Activated T-cell treated with anti-CD3 and anti-CD28 coated beads, Interleukin-2, amount 50 U/mL, for 48 hours (primary cell): Measurements from ENCODE around the gene GRAMD2A.
A peak's percentile ranks its signal among the peaks of the same experiment; 100 is the strongest.

Source experiments
- DNase-seq, 2 experiments: peaks; one replicate each; pipeline ENCODE4 v3.0.0-alpha.2; 2020

Gene GRAMD2A

DNA sequence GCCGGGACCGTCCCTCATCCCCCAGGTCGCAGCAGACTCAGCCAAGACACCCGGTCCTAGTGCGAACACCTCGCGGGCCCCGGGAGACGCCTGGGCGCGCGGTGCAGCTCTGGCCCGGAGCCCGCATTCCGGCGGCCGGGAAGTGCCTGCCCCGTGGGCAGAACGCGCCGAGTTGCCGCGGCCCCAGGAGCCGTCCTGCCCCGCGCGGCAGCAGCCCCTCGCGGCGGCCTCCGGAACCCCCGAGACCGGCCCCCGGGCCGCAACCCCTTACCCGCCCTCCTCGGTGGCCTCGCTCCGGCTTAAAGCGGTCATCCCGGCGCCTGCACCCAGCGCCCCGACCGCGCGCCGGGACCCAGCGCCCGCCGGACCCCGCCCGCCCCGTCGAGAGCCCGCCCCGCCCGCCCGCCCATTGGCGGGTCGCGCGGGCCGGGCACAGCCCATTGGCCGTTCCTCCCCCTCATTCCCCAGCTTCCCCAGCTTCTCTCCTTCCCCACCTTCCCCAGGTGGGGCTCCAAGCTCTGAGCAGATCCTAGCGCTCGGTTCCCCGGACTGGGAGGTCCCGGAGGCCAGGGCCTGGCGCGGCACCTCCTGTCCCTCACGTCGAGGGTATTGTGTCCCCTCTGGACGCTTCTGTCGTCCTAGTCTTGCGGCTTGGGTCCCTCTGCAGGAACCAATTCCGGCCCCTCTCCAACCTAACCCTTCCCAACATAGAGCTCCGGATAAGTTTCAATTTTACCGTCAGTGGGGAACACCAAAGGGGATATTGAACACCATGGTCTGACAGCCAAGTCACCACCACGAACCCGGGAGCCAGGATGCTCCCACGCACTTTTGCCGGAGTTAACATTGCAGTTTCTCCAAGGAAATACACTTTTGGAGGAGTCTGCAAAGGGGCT lies at the start of gene GRAMD2A:
TSS of gene GRAMD2A (minus strand) at position 328 of the 896 bp plus-strand sequence.
- peak; percentile 60 to 67 for DNase-seq

DNA sequence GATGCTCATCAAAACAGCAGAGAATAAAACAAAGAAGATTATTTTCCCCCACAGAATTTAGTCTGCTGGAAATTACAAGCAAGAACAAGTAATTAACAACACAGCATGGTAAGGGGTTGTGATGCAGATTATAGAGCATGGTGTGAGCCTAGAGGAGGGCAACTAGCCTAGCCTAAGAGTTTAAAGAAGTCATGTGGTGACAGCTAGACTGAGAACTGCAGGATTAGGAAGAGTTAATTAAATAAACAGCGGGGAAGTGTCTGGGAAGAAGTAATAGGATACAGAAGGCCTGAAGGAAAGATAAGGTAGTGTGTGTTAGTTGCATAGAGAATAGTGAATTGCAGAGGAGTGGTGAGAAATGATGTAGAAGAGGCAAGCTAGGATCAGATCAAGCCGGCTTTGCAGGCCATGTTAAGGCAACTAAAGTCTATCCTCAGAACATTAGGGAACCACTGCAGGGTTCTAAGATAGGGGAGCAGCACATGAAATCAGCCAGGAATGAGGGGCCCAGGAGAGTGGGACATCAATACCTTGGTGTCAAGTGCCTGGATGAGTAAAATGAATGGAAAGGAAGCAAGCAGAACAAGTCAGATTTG lies 45.3 kb upstream of the GRAMD2A start:
- no peak for DNase-seq

DNA sequence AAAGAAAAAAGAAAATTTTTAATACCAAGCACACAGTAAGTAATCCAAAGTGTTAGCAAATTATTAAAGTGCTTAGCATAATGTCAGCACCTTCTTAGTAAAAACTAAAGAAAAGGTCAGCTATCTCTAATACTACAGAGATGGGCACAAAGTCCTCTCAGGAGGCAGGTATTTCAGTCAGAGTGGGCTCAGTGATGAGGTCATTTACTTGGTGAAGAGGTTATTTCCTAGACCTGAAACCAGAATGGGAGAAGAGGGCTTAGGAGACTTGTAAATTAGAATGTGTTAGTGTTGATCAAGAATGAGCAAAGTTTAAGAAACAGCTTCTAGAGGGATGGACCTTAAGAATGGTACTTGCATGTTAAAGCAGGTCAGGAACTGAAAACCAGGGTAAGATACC lies 42.1 kb upstream of the GRAMD2A start:
- DNase-seq, result no peak

DNA sequence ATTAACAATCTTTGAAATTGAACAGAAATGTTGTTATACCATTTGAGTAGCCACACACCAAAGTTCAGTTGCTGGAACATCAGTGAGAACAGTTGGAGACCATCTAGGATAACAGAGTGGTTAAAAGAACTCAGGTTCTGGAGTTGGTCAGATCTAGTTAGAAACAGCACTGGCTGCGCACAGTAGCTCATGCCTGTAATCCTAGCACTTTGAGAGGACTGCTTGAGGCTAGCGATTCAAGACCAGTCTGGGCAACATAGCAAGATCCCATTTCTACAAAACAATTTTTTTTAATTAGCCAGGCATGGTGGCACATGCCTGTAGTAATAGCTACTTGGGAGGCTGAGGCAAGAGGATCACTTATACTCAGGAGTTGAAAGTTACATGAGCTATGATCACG lies 41.0 kb upstream of the GRAMD2A start:
- DNase-seq, result no peak

DNA sequence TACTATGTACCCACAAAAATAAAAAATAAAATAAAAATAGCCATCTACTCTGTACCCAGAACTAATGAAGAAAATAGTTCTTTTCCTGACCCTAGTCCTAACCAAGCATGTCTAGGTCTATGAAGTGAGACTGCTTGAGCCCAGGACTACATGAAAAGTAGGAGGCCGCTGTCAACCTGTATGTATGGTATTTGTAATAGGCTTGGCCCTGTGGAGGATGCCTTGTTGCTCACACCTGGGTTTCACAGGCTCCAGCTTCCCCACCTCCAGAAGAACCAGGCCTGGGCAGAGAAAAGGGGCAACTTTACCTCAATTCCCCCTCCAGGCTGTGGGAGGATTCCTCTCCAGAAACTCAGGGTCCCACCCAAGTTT lies 40.3 kb upstream of the GRAMD2A start:
- DNase-seq, result no peak

DNA sequence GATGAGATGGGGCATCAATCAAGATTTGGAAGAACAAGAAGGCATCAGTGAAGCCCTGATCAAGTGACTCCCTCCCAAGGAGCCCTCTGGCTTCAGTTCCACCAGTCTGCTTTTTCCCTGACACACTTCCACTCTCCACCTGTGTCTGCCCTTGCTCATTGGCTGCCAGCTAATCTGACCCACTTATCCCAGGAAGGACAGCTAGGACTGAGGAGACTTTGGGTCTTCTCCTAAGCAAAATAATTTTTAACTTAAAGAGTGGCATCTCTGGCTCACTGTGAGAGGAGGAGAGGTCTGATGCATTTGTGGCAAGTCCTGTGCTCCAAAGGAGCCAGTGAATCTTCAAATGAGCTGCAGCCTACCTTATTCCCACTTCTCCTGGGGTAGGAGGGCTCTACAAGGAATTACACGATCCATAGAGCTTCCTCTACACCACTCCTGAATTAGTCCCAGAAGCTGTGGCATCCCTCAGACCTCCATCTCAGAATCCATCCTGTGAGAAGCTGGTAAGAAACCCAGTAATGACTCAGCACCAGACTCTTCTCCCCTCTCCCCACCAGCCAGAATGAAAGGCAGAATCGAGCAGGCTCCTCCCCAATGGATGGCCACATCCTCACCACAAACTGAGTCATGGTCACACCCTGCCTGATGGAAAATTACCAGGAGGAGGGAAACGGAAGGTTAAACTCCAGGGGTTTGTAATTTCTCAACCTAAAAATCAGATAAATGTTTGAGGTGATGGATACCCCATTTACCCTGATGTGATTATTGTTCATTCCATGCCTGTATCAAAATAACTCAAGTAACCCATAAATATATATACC lies 39.7 kb upstream of the GRAMD2A start:
- peak; percentile 83 to 85 for DNase-seq

DNA sequence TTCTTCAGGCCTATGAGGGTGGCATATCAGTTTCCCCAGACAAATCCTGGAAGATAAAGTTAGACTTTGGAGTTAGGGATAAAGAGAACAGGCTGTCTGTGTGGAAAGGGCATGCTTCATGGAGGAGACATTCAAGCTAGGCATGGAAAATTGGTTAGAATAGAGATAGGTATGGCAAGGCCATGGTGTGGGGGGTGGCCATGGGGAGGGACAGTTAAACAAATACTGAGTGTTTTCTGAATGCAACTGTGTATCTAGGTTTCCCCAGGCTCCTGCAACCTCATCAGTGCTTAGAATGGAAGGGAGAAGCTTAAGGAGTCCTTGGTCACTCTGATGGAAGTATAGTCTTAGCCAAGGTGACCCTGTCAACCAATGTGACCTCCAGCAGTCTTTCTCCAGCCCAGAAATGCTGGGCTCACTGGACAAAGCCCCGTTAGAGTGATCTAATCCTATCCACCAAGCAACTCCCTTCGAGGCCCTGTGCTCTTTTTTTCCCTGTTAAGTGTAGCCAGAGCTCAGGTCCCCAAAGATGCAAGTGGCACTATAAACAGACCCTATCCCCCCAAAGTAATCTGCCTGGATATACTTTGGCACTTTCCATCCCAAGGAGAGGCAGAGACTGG lies 38.9 kb upstream of the GRAMD2A start:
- no peak for DNase-seq

DNA sequence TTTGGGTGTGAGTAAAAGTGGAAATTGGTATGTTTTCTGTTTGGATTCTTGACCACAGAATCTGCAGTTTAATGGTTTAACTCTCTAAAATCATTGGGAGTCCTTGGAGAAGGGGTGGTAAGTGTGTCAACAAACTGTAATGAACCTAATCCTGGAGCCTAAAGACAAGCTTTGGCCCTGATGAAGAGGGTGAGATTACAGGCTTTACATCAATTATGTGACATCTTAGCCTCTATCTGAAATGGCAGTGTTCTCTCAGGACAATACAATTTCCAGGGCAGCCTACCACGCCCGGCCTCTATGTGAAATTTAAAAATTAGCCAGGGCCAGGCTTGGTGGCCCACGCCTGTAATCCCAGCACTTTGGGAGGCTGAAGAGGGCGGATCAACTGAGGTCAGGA lies 37.7 kb upstream of the GRAMD2A start:
- no peak for DNase-seq

DNA sequence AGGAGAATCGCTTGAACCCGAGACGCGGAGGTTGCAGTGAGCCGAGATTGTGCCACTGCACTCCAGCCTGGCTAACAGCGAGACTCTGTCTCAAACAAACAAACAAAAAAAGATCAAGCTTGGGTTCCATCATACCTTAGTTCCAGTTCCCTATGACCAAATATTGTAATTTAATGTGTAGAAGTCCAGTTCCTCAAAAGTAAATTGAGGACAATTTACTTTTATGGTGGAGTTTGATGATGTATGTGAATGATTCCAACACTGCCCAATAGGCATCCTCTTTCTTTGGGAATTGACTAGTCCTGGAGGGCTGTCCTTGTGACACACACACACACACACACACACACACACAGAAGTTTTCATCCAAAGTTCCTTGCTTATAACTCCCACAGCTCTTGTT lies 36.2 kb upstream of the GRAMD2A start:
- no peak for DNase-seq

DNA sequence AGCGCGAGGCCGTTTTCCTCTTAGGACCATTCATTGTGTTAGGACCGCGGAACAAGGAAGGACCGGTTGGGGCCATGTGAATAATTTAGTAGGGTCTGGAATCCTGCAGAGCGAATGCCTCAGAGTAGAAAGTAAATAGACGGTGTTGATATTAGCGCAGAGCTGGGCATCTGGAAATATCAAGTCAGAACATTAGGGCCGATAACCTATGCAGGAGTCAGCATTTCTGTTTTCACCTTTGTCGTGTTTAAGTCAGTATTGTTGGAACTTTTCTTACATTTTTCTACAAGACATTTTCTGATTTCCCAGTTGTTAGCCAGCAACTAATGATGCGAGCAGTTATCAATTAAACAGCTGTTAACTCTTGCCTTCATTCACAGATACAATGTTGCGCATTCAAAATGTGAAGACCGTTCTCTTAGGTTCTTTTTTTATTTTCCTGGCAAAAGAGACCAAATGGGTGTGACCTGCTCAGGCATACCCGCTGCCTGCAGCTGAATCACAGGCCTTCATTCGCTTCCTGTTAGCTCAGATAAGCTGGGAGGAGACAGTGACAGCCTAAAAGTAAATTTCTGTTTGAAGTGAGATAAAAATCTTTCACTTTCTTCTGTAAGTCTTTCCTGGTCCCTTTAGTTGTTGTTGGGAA lies 34.4 kb upstream of the GRAMD2A start:
- peak in 1 of 2 experiments; percentile 56 for DNase-seq

DNA sequence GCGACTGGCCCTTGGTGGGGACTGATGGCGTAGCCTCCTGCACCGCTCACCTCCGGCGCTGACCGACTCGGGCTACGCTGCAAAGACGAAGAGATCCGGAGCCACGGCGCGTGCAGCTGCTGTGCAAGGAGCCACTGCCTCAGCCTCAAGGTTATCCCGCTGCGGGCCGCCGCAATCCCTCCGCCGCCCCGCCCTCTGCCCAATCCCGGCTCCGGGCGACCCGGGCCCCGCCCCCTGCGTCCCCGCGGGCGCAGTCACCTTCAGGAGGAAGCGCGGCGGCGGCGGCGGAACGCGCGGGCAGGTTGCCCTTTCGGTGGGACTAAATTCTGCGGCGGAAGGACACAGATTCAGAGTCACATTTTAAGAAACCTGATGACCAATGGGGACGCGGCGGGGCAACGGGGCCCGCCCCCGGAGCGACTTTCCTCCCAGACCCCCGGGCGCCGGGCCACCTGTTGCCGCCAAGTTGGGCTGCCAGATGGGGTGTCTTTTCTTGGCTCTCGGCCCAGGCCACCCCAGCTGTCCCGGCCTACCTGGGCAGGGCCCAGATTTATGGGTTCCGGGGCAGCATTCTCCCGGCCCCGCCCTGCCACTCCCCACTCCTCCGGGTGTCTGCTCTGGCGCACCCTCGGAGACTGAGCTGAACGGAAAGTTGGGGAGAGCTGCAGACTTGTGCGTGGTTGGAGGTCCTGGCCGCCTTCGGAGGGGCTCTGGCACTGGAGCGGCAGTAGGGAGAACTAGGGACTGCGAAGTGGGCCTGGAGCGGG lies 33.7 kb upstream of the GRAMD2A start, which contains the start of gene PKM:
TSS of gene PKM (minus strand) at position 125 of the 767 bp plus-strand sequence. CDS start 12,093 bp downstream, outside the sequence.
- peak; percentile 99 for DNase-seq

DNA sequence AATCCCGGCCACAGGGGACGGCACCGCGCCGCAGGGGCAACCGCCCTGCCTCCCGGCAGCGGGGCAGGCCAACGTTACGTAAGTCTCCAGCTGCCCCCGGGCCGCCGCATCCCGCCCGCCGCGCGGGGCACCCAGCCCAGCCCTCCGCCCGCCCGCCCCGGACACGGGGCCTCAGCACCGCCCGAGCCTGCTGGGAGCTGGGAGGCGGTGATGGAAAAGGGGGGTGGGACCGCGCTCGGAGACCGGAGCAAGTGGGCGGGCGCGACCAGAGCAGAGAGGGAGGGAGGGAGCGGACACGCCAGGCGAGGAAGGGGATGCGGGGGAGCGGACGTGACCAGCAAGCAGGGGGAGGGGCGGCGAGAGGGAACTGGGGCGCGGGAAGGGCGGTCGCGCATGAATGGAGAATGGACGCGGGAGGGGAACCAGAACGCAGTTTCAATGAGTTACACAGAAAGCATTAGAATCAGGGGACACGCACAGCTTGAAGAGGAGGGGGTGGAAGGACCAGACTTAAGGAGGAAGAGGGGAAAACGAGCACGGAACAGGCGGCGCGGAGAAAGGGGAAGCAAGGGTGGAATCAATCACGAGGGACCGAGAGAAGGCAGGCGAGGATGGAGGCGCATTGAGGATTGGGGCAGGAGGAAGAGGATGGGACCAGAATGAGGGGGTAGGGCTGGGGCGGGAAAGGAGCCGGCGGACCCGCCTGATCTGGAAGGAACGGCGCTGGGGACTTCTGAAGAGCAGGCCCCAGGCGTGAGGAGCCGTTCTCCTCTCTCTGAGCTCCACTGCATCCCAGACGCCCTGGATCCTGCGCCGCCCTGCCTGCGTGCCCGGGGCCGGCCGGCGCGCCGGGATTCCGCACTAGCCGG lies 32.8 kb upstream of the GRAMD2A start:
- peak; percentile 90 to 92 for DNase-seq

DNA sequence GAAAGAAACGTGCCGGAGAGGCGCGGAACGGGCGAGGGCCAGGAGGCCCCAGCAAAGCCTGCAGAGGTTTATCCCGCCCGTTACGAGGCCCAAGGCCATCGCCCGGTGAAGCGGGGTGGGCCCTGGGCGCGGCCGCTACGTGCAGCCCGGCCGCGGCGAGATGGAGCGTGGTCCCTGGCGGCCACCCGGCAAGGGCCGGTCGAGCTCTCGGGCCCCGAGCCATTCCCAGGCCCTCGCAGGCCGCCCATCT lies 32.3 kb upstream of the GRAMD2A start:
- DNase-seq, result no peak

DNA sequence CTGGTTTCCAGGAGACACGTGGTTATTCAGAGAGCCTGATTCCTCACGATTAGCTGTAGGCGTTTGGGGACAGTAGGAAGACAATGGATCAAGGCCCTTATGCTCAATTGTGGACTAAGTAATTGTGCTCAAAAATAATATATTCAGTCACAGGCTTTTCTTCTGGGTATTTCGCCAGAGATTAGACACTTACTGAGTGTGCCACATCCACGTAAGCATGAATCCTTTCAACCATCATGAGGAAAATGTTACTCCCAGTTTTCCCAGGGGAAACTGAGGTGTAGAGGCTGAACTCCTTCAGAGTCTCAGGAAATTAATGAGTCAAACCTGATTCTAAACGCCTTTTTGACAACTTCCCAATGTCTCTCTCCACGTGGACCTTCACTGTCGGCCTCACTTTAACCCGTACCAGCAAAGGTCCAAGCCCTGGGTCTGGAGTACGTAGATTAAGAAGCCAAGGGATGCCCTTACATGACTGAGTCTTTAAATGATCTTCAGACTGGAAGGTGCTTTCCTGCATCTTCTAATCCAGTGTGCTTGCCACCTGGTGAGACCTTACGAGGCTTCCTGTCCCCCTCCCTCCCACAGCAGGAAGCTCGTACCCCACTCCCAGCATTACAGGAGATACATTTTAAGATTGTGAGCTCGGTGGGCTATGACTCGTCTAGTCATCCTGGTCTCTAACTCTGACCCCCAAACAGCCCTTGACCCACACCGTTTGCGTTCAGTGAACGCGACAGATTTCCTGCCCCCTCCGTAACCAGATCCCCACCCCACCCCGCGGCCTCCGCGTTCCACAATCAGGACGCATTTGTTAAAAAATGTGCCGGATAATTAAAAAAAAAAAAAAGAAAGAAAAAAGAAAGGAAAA lies 31.7 kb upstream of the GRAMD2A start:
- DNase-seq, result peak; percentile 65 to 68

DNA sequence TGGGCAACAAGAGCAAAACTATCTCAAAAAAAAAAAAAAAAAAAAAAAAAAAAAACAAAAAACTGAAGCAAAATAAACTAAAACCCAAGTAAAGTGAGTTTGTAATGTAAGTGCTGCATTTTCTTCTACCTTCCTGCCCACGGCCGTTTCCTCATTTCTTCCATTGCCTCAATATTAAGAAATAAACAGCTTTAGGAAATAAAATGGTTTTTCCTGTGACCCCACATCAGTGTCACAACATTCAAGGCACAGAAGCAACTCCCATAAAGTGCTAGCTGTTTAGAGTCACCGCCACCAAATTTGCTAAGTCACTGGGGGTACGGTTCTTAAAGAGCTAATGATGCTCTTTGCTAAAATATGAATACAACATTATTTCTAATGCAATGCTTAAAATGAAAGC lies 30.1 kb upstream of the GRAMD2A start:
- DNase-seq, result no peak

DNA sequence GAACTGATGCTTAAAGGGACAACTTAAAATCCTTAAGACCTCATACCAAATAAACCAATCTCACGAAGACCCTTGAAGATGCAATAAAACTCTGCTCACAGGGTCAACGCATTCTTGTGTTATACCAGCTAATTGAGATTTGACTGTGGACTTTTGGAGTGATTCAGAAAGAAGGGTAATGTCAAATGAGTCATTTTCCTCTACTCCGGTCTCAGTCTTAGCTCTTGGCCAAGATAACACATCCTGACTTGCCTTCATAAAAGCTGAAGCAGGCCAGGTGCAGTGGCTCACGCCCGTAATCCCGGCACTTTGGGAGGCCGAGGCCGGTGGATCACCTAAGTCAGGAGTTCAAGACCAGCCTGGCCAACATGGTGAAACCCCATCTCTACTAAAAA lies 29.6 kb upstream of the GRAMD2A start:
- peak; percentile 80 to 81 for DNase-seq

DNA sequence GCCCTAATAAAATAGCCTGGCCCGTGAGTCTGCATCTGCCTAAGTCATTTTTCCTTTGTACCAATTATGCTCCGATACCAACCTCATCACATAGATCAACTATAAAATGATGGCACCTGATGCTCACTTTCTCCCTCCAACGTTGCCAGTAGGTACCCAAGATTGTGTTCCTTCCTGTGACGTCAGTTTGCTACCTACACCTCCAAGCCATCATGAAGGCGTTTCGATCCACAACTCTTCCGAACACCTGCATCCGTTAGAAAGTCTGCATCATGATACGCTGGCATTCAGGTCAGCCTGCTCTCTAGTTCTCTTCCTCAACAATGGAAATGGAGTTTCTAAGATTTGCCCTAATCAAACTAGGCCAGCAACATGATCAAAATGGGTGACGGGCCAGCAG lies 25.7 kb upstream of the GRAMD2A start:
- peak in 1 of 2 experiments; percentile 18 for DNase-seq

DNA sequence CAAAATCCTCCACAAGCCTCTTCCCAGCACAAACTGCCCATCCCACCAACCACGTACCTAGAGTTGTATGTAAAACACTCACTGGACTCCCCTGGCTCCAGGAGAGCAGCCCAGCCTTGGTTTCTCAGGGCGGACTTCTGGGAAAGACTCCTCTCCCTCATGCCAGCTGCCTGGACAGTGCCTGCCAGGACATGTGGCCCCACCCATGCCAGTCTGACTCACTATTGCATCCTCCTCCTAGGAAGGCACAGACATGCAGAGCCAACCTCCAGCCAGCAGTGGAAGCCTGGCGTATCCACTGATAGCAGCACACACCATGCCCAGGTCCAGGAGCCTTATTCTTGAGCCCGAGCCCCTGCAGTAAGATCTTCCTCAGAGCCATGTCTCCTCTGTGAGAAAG lies 24.8 kb upstream of the GRAMD2A start:
- peak in 1 of 2 experiments; percentile 44 for DNase-seq

DNA sequence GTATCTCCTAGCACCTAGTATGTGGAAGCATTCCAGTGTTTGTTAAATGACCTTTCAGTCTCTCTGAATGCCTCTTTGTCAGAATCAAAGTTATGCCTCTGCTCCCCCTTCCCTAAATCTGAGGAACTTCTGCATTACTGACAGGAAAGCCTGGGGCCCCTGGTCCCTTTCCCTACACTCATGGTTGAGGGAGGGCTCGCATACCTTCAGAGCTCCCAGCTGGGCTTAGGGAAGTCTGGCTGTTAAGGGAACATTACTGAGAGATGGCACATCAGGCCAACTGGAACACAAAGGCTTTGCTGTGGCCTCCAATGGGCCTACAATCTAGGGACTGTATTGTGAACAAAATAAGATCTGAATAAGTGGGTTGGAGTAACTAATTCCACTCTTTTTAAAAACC lies 23.1 kb upstream of the GRAMD2A start:
- peak in 1 of 2 experiments; percentile 18 for DNase-seq

DNA sequence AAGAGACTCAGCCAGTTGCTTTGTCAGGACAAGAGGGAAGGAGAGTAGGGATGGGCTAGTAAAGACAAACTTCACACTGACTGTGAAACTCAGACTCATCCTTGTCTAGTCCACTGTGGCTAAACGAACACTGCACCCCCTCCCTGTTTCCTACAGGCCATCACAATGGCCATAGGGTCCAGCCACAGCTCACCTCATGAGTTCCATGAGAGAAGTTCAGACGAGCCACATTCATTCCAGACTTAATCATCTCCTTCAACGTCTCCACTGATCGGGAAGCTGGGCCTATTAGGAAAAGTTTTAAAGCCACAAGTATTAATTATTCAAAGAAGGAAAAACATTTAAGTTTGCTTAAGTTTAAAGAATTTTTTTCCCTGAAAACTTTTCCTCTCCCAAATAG lies 19.6 kb upstream of the GRAMD2A start:
- no peak for DNase-seq
